Testis (tissue), 2 donors: ENCODE measurements around the gene CHRM2.

Experiments
- CTCF ChIP-seq, 3 experiments: fragments of 450-650 bp in 2 of 3; fragments of 200-600 bp in 1 of 3; sonication (generic) in 1 of 3; IDR thresholded peaks; one replicate each; pipeline ENCODE4 v1.5.1; 2016 to 2019; ENCODE audit warnings: antibody characterized with exemption in 3 of 3, mild to moderate bottlenecking in 2 of 3, moderate library complexity in 1 of 3
- POLR2A ChIP-seq: fragments of 450-650 bp; IDR thresholded peaks from one replicate; pipeline ENCODE4 v1.6.1; 2017; ENCODE audit warnings: antibody characterized with exemption, mild to moderate bottlenecking, moderate library complexity

DNA sequence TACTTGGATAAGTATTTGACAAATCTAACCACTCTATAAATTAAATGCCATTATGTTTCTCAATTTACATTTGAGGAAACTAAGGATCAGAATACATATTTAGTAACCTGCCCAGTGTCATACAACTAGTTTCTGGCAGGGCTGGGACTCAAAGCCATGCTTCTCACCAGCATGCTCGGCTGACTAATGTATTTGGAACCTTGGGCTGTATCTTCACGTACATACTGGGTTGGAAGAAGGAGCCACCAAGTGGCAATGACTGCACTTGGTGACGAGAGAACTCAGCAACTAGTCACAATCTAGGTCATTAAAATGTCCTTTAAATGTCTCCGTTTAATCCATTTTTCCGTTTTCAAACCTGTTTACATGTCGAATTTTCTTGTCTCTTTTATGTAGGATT, 42.9 kb downstream of the CHRM2 start:
- no peak for TF ChIP-seq CTCF (IDR thresholded peaks at IDR 0.05)
- no peak for TF ChIP-seq POLR2A
